GM21737 (cell line): ENCODE results near the gene ARHGAP27.

Experiments
- ATAC-seq: cut with Tn5 transposase; IDR thresholded peaks from one replicate; pipeline ENCODE4 v1.9.1; 2021; ENCODE audit warnings: mild to moderate bottlenecking, moderate library complexity; ENCODE audit not compliant: unreplicated experiment

ARHGAP27 gene

DNA sequence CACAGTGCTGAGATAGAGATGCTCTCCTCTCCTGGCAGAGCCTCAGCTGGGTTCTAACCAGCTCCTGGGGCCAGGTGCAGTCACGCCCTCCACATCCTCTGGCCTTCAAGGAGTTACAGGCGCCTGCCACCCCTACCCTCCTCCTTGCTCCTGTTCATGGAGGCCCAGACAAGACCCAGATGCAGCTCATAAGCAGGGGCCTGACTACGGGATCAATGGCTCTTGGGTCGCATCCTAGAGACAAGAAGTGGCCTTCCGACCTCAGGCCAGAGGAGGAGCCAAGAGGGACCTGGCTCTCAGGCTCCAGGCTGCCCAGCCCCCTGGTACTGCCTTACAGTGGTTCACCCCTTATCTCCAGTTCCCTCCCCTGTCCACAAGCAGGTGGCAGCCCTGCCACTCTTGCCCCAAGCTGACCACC is 23.0 kb downstream of the ARHGAP27 start:
- no peak for ATAC-seq

DNA sequence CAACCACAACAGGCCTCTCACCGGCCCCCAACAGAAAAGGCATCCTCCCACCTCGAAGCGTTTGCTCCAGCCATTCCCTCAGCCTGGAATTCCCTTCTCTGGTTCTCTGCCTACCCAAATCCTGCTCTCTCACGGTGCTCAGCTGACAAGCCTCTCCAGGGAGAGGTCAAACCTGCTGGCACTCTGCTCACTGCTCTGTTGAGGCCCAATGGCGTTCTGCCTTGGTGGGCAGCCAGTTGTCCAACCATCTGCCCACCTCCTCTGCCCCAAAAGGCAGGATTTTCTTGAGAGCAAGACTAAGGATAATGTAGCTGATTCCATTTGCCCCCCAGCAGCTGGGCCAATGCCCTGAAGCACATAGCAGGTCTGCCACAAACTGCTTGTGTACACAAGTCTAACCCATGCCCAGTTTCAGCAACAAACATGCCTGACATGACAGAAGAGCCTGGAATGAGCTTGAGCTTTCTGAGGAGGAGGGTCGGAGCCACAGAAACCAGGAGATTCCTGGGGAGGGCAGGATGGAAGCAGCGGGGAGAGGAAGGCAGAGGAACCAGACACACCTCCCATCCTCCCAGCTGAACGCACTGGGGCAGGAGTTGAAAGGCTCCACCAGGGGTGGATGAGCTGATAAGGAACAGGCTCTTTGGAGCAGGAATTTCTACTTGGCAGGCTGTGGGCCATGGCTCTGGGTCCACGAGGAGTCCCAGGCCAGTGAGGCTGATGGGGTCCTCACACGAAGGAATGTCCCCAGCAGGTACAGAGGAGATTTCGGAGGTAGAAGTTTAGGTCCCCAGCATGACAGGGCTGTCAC is 23.9 kb downstream of the ARHGAP27 start:
- ATAC-seq: no peak

DNA sequence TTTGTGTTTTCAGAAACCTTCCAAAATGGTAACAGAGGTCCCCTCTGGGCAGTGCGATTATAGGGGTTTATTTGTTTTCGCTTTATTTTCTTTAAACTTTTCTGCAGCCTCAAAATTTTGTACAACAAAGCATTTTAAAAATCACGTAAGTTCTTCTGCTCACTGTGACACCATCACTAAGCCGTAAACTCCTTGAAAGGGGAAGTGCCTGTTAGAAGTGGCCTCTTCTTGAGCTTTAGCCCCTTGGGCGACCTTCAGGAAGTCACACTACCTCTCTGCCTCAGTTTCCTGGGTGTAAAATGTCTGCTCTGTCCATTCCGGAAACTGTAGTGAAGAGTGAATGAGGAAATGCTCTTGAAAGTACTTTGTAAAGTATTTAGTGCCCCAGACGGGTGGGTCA is 26.6 kb downstream of the ARHGAP27 start:
- ATAC-seq: no peak

DNA sequence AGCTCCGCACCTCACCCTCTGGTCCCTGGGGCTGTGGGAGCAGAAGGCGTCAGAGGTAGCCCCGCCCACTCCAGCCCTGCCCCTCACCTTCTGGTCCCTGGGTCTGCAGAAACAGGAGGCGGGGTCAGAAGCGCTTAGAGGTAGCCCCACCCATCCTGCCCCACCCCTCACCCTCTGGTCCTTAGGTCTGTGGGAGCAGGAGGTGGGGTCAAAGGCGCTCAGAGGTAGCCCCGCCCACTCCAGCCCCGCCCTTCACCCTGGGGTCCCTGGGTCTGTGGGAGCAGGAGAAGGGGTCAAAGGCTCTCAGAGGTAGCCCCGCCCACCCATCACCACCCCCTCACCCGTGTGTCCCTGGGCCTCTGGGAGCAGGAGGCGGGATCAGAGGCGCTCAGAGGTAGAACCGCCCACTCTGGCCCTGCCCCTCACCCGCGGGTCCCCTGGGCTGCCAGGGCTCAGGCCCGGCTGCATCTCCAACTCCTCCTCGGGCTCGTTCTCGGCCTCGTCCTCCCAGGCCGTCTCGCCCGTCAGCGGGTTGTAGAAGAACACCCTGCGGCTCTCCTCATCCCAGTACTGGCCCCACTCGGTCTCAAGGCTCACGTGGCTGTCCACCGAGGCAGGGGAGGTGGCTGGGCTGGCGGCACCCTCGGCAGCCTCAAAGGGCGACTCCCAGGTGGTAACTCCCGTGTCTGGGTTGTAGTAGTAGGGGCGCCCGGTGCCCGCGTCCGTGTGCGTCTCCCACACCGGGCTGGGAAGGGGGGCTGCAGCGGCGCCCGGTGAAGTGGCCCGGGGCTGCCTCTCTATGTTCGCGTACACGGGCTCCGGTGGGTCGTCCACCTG is 27.2 kb downstream of the ARHGAP27 start:
- ATAC-seq: no peak

DNA sequence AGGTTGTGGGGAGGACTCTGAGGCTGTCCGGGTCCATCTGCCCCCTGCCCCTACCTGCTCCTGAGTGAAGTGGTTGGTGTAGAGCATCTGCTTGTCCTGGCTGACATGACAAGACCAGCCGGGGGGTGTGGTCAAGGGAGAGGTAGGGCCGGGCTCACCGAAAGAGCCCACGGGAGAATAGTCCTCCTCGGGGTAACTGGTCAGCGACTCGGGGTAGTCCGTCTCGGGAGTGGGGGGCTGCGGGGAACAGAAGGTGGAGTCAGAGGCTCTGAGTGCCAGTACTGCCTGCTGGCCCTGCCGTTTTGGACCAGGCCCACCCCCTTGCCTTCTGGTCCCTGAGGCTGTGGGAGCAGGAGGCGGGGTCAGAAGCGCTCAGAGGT is 27.8 kb downstream of the ARHGAP27 start:
- no peak for ATAC-seq

DNA sequence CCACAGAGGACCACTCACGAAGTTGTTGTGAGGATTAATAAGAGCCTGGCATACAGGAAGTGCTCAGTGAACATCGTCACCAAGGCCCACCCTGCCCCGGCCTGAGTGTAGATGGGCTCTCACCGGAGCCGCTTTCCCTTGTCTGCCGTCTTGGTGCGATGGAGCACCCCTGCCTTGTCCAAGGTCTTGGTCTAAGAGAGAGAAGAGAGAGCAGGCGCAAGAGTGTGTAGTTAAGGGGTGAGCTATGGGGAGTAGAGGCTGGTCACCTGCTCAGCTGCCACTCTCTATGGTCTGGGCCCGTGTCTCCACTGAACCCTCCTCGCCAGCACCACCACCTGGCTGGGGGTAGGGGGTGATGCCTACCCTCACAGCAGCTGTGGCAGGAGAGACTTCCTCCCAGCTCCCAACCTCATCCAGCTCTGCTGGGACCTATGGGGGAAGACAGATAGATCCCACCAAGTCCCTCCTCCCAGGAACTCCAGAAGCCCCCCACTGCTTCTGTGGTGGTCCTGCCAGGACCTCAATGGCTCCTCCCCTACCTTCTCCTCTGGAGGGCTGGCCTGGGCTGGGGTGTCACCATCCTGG is 28.7 kb downstream of the ARHGAP27 start:
- no peak for ATAC-seq

DNA sequence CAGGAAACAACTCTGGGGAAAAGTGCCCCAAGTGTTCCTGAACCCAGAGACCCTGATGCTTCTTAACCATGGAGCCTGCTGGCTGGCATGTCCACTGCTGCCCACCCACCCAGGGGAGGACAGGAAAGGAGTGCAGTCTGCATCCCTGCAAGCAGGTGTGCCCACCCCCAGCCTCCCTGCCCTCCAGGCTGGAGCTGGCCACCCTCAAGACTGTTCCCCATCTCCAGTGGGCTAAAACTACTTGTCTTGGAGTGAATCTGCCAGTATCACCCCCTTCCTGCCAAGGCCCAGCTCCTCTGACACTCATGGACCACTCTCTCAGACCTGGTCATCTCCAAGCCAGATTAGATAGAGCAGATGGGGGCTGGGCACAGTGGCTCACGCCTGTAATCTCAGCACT is 29.8 kb downstream of the ARHGAP27 start:
- no peak for ATAC-seq

DNA sequence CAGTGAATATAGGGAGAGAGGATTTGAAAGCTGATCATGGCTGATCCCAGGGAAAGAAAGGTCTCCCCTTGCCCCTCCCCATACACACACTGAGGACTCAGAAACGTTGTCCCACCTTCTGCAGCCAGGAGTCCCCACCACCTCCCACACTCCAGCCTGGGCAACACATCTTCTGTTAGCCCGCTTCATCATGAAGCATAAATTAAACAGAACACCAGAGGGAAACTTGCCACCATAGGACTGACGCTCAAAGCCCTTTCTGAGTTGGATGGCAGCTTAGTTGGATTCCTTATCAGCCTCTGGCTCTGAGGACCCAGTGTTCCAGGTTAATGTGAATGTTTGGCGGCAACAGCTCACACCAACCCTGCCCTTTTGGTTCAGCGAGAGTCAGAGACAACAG is 33.9 kb downstream of the ARHGAP27 start:
- no peak for ATAC-seq

DNA sequence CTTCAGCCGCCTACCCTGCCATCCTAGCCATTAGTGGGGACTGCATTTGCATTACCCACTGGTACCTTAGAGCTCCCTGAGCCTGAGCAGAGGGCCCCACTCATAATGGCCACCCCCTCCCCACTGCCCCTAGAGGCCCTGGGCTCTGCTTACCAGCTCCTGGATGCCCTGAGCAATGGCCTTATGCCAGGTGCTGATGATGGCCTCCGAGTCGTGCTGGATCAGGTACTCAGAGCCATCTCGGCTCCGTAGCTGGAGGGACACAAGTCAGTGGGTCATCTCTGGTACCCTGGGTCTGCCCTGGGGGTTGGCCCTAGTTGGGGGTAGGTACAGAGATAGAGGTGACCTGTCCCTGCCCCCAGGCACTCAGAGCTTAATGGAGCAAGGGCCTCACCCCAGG is 34.9 kb downstream of the ARHGAP27 start:
- ATAC-seq: no peak

DNA sequence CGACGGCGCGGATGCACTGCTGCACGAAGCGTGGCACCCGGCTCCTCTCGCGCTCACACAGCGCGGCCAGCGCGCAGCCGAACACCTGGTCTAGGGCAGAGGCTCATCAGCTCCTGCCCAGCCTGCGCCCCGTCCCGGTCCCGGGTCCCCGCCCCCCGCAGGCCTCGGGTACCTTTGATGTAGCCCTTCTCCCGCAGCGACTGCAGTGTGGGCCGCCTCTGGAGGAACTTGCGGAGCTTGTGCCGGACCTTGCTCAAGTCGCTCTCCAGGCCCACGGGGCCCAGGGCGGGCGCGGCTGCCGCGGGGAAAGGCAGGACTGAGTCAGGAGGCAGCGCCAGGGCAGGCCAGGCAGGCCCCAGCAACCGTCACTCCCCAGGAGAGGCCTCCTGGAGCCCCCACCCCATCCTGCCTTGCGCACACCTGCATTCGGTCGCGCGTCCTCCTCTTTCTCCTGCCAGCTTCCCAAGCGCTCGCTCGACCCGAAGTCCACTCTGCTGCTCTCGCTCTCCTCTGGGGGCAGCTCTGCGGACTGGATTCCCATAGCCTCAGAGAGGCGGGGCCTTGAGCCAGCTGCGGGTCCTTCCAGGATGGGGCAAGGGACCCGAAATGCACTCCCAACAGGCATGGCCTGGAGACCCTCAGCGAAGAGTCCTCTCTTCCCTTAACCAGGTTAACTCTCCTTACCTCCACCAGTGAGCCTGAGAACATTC is 36.0 kb downstream of the ARHGAP27 start:
- no peak for ATAC-seq

DNA sequence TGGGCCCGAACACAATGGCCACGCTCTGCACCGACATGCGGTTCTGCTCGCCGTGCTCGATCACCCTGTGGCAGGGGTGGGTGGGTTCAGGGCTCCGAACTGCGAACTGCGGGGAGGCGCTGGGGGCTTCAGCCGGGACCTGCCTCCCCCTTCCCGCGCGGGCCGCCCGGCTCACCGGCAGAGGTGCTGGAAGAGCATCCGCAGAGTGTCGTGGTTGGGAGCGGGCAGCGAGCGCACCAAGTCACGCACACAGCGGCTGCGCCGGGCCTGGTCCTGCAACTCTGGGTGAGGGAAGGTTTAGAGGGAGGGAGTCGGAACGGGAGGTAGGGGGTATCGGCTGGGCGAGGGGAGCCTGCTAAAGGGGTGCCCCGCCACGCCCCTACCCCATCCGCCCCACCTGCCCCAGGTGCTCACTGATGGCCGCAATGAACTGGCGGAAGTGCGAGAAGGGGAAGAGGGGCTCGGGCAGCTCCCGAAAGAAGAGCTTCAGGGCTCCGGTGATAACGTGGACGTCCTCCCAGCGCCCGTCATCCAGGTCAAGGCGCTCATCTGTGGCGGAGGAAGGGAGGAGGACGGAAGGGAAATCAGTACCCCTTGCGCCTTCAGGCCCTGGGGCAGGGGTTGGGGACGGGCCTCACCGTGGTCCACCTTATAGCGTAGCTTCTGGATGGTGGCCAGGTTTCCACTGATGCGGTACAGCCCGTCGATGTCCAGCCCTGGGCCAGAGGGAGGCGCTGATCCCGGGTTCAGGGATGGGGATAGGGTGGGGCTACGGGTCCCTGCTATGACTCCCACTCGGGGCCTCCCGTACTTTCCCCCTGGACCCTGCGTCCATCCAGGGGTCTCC is 36.9 kb downstream of the ARHGAP27 start:
- no peak for ATAC-seq

DNA sequence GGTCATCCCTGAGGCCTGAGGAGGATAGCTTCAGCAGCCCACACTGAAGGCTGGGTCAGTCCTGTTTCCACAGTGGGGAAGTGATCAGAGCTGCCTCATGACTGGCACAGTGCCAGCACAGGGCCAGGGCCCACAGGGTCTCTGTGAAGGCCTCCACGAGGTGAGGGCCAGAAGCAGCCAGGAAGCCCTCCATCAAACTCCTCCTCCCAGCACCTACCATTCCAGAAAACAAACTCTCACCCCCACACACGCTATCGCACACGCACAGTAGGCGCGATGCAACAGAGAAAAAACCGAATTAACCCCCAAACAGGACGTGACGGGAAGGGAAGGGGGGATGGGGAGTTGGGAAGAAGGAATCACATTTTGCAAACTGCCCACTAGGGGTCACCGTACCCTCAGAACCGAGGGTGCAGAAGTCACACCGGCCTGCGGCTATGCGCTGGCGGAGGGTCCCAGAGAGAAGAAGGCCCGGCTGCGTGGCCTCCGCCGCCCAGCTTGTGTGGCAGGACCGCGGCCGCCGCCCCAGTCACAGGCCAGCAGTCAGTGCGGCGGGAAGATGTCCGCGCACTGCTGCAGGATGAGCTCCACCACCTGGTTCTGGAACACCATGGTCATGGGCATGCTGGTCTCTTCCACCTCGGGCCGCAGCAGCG is 37.6 kb downstream of the ARHGAP27 start:
- ATAC-seq: no peak

DNA sequence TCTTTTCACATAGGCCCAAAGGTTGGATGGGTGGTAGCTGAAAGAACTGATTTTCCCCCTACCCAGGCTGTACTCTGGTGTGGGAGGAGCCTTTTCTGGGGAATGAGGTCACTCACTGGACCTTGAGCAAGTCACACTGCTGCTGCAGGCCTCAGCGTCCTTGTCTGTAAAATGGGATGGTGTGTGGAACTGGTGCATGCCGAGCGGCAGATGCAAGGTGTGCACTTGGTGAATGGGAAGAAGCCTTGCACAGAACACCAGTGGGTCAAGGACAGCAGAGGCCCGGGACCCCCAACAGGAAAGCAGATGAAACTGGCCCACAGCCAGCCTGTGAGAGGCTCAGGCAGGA is 38.1 kb downstream of the ARHGAP27 start:
- ATAC-seq: no peak

DNA sequence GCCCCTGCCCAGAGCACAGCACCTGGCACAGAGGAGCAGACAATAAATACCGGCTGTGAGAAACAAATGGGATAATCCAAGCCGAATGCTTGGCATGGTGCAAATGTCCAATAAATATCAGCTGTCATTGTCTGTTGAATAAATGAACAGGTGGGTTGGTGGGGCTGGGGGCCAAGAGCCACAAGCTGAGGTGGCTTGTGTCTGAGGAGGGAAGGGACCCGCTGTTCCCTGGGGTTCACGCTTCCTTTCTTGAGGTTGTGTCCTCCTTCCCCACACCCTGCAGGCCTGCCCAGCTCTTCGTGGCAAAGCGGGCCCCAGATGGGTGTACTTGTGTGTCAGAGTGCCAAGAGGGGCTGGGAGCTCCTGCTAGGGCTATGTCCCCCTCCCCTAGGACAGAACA is 38.6 kb downstream of the ARHGAP27 start:
- no peak for ATAC-seq

DNA sequence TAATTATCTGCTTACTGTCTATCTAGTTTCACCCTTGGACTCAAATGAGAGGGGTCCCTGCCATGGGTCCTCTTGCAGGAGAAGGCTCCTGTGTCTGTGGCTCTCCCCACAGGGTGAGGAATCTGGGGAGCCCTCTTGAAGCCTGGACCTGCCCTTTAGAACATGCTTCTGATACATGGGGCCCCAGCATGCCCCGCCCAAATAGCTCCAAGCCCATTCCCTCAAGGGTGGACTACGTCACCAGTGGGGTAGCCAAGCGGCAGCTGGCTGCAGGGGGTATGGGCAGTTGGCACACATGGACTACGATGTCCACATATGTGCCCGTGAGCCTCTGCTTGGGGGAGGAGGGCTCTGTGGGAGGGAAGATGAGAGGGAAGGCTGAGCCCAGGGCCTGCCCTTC is 39.3 kb downstream of the ARHGAP27 start:
- ATAC-seq: no peak

DNA sequence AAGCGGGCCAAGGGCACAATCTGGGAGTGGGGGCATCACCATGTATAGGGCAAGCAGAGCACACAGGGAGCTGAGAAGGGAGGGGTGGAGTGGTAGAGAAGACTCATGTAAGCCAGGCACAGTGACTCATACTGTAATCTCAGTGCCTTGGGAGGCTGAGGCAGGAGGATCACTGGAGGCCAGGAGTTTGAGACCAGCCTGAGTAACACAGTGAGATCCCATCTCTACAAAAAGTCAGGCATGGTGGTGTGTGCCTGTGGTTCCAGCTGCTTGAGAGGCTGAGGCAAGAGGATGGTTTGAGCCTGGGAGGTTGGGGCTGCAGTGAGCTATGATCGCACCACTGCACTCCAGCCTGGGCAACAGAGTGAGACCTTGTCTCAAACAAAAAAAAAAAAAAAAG is 40.8 kb downstream of the ARHGAP27 start:
- no peak for ATAC-seq

DNA sequence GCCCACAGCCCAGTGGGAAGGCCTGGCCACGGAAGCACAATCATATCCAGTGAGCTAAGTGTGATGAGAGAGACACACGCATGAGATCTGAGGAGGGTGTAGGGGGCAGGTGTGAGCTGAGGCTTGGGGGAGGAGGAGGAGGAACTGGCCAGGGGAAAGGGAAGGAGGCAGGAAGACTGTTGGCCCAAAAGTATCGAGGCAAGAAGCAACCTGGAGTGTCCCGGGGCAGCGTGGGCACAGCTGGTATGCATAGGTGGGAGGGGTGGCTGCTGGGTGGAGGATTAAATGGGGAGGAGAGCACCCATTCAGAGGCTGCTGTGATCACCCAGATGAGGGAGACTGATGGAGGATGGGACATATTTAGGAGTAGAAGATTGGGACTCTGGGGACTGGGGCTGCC is 41.4 kb downstream of the ARHGAP27 start:
- ATAC-seq: no peak

DNA sequence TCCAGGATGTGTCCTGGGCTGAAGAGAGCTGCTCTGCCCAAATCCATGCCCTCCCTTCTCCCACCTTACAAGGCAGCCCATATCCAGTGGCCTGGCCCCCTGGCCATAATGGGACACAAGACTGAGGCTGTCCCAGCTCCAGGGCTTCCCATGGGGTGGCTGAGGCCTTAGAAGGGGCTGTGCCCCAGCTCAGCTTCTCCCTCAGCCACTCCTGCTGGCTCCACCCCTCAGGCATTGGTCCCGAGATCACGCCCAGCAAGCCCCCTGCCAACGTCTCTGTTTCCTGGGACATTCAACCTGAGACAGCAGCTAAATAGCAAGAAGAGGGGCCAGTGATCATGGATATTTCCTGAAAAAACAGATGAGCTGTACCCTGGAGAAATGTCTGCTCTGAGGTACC is 43.3 kb downstream of the ARHGAP27 start:
- ATAC-seq: no peak

DNA sequence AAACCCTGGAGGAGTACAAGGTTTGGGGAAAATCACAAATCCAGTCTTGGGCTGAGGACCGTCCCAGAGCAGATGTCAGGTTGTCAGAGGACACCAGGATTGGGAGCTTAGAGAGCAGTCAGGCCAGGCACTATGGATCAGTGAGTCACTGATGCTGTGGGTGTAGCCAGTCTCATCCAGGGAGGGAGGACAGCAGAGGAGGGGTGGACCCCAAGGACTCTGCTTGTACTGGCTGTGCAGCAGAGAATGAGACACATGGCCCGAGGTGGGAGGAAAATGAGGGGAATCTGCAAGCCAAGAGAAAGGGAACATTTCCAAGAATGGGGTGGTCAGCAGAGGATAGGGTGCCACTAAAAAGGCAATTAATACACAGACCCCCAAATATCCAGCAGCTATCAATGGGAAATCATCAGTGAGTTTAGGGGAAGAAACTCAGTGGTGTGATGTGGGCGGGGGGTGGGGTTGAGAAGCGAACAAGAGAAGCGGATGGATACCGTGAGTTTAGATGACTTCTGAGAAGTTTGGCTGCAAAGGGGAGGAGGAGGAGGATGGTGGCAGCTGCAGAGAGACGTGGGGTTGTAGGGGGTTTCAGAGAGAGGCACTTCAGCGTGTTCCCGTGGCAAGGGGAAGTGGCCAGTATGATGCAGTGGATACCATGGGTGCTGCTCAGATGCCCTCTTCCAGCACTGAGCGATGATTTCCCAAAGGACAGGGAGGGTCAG is 43.9 kb downstream of the ARHGAP27 start:
- ATAC-seq: no peak
